HepG2 (cell line): Measurements from ENCODE around the gene DIABLO. TPM values are rescaled to one million over a fixed set of nuclear protein-coding genes. Genes with fewer than 3 reads are reported as not detected.
A peak's percentile ranks its signal among the peaks of the same experiment; 100 is the strongest.

Experiments used
- ATF6 ChIP-seq: sonication (generic); formaldehyde crosslinking; conservative IDR thresholded peaks from 2 replicates; pipeline ENCODE4 v1.4.0; 2020; ENCODE audit warnings: missing genetic modification reagents
- CEBPB ChIP-seq: IDR thresholded peaks from 2 replicates; pipeline ENCODE4 v1.6.1; 2011; ENCODE audit warnings: low read depth, low read length, improper control_type of control experiment, borderline replicate concordance
- HNF4A ChIP-seq: sonication (generic); formaldehyde crosslinking; IDR thresholded peaks from 2 replicates; pipeline ENCODE4 v1.4.0; 2020; ENCODE audit warnings: missing genetic modification reagents
- RBM22 ChIP-seq: fragments of 200-400 bp; formaldehyde crosslinking; optimal IDR thresholded peaks from 2 replicates; pipeline ENCODE3; 2017; ENCODE audit warnings: mild to moderate bottlenecking, low read length, moderate library complexity
- SALL1 ChIP-seq: sonication (generic); formaldehyde crosslinking; IDR thresholded peaks from 2 replicates; pipeline ENCODE4 v1.8.0; 2022; ENCODE audit warnings: mild to moderate bottlenecking, missing genetic modification reagents
- SCMH1 ChIP-seq: sonication (generic); formaldehyde crosslinking; IDR thresholded peaks from 2 replicates; pipeline ENCODE4 v1.9.0; 2021; ENCODE audit warnings: missing genetic modification reagents, mild to moderate bottlenecking, borderline replicate concordance
- SIX1 ChIP-seq: sonication (generic); formaldehyde crosslinking; IDR thresholded peaks from 2 replicates; pipeline ENCODE4 v1.4.0; 2020; ENCODE audit warnings: missing genetic modification reagents, borderline replicate concordance
- TSC22D2 ChIP-seq: sonication (generic); formaldehyde crosslinking; IDR thresholded peaks from 2 replicates; pipeline ENCODE4 v1.5.1; 2020; ENCODE audit warnings: missing genetic modification reagents, mild to moderate bottlenecking, borderline replicate concordance
- ZBTB8A ChIP-seq: sonication (generic); formaldehyde crosslinking; IDR thresholded peaks from 2 replicates; pipeline ENCODE4 v1.4.0; 2020; ENCODE audit warnings: mild to moderate bottlenecking, low read depth, missing genetic modification reagents, borderline replicate concordance
- ZFP41 ChIP-seq: sonication (generic); formaldehyde crosslinking; IDR thresholded peaks from 2 replicates; pipeline ENCODE4 v1.4.0; 2020; ENCODE audit warnings: mild to moderate bottlenecking, missing genetic modification reagents, borderline replicate concordance
- ZNF430 ChIP-seq: sonication (generic); formaldehyde crosslinking; IDR thresholded peaks from 2 replicates; pipeline ENCODE4 v1.9.0; 2021; ENCODE audit warnings: mild to moderate bottlenecking, missing genetic modification reagents
- ZNF678 ChIP-seq: sonication (generic); formaldehyde crosslinking; IDR thresholded peaks from 2 replicates; pipeline ENCODE4 v1.4.0; 2020; ENCODE audit warnings: mild to moderate bottlenecking, missing genetic modification reagents
- polyA plus RNA-seq, 8 experiments: library from polyadenylated mRNA; depleted of rRNA in 3 of 8; stranded (reverse) in 7 of 8; unstranded in 1 of 8; fragments of >200 nt; fragmentation: Illumina TruSeq in 4 of 8; extraction: Trizol in 4 of 8; gene quantifications; 2 replicates each; pipeline versions ENCODE4 v1.2.1 to v1.2.3, GENCODE V29; 2011 to 2016; ENCODE audit warnings: low read depth in 4 of 8, missing spikeins in 1 of 8, mixed read lengths in 1 of 8; ENCODE audit not compliant: insufficient read depth in 1 of 8
- total RNA-seq, 5 experiments: library from RNA; depleted of rRNA; stranded (reverse); fragments of >200 nt; fragmentation: Illumina TruSeq; extraction: Trizol; gene quantifications; 2 replicates each; pipeline ENCODE4 v1.2.3, GENCODE V29; 2016; ENCODE audit warnings: low read depth in 1 of 5
- TF ChIP-seq, protein P1 (sequence below): sonication (generic); formaldehyde crosslinking; IDR thresholded peaks from 2 replicates; pipeline ENCODE4 v1.5.1; 2020; ENCODE audit warnings: mild to moderate bottlenecking, moderate library complexity, missing genetic modification reagents
- TF ChIP-seq, protein P2 (sequence below): sonication (generic); formaldehyde crosslinking; IDR thresholded peaks from 2 replicates; pipeline ENCODE4 v1.9.0; 2021; ENCODE audit warnings: mild to moderate bottlenecking, missing genetic modification reagents

Gene DIABLO
- total and polyA plus RNA-seq, 2 of the 13 experiments (the other 11 are each of a cell fraction or from before 2014, with no cell fraction given) = 20.7 to 70.9 TPM

GRCh38 chr12:122172262-122172939 is 53.5 kb downstream of the DIABLO start (continued):
- TF ChIP-seq SCMH1 (CRISPR knock-in tag) (no peak), ZFP41 (CRISPR knock-in tag) (no peak), SALL1 (CRISPR knock-in tag) (peak; percentile 16; the same call in 1 of the 2 replicates), TSC22D2 (no peak), HNF4A (CRISPR knock-in tag) (peak; percentile 46; the same call in 1 of the 2 replicates), ATF6 (CRISPR knock-in tag) (no peak), ZBTB8A (CRISPR knock-in tag) (no peak), ZNF430 (CRISPR knock-in tag) (no peak), SIX1 (CRISPR knock-in tag) (no peak), ZNF678 (CRISPR knock-in tag) (no peak), RBM22 (no peak), CEBPB (0 out of 2 replicates have a peak, but pooled peaks have one; percentile 3)
- TF ChIP-seq, protein P1, sequence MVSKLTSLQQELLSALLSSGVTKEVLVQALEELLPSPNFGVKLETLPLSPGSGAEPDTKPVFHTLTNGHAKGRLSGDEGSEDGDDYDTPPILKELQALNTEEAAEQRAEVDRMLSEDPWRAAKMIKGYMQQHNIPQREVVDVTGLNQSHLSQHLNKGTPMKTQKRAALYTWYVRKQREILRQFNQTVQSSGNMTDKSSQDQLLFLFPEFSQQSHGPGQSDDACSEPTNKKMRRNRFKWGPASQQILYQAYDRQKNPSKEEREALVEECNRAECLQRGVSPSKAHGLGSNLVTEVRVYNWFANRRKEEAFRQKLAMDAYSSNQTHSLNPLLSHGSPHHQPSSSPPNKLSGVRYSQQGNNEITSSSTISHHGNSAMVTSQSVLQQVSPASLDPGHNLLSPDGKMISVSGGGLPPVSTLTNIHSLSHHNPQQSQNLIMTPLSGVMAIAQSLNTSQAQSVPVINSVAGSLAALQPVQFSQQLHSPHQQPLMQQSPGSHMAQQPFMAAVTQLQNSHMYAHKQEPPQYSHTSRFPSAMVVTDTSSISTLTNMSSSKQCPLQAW = no peak
- TF ChIP-seq, protein P2, sequence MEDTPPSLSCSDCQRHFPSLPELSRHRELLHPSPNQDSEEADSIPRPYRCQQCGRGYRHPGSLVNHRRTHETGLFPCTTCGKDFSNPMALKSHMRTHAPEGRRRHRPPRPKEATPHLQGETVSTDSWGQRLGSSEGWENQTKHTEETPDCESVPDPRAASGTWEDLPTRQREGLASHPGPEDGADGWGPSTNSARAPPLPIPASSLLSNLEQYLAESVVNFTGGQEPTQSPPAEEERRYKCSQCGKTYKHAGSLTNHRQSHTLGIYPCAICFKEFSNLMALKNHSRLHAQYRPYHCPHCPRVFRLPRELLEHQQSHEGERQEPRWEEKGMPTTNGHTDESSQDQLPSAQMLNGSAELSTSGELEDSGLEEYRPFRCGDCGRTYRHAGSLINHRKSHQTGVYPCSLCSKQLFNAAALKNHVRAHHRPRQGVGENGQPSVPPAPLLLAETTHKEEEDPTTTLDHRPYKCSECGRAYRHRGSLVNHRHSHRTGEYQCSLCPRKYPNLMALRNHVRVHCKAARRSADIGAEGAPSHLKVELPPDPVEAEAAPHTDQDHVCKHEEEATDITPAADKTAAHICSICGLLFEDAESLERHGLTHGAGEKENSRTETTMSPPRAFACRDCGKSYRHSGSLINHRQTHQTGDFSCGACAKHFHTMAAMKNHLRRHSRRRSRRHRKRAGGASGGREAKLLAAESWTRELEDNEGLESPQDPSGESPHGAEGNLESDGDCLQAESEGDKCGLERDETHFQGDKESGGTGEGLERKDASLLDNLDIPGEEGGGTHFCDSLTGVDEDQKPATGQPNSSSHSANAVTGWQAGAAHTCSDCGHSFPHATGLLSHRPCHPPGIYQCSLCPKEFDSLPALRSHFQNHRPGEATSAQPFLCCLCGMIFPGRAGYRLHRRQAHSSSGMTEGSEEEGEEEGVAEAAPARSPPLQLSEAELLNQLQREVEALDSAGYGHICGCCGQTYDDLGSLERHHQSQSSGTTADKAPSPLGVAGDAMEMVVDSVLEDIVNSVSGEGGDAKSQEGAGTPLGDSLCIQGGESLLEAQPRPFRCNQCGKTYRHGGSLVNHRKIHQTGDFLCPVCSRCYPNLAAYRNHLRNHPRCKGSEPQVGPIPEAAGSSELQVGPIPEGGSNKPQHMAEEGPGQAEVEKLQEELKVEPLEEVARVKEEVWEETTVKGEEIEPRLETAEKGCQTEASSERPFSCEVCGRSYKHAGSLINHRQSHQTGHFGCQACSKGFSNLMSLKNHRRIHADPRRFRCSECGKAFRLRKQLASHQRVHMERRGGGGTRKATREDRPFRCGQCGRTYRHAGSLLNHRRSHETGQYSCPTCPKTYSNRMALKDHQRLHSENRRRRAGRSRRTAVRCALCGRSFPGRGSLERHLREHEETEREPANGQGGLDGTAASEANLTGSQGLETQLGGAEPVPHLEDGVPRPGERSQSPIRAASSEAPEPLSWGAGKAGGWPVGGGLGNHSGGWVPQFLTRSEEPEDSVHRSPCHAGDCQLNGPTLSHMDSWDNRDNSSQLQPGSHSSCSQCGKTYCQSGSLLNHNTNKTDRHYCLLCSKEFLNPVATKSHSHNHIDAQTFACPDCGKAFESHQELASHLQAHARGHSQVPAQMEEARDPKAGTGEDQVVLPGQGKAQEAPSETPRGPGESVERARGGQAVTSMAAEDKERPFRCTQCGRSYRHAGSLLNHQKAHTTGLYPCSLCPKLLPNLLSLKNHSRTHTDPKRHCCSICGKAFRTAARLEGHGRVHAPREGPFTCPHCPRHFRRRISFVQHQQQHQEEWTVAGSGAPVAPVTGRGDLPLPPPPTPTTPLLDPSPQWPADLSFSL (CRISPR knock-in tag) = no peak
